Body of pancreas (tissue), 4 donors: ENCODE results near the gene NPHP4. TPM values are rescaled to one million over a fixed set of nuclear protein-coding genes. Genes with fewer than 3 reads are reported as not detected.

Experiments used
- ATAC-seq: fragments of 150-250 bp; one replicate; pipeline ENCODE4 v1.9.1; 2016
- DNase-seq, 4 donors: peaks; one replicate each; pipeline ENCODE4 v3.0.0-alpha.2; 2019
- H3K27ac ChIP-seq, 4 donors: fragments of 200-600 bp; sonication (generic); 1 replicate in 3 of 4; 2 replicates in 1 of 4; pipeline versions ENCODE4 v1.5.1 to v1.6.1; 2016 to 2019; ENCODE audit warnings: mild to moderate bottlenecking in 1 of 4, mixed read lengths in 1 of 4, moderate library complexity in 1 of 4
- H3K27me3 ChIP-seq, 2 donors: fragments of 200-600 bp; sonication (generic); one replicate each; pipeline ENCODE4 v1.6.0; 2016; ENCODE audit warnings: mild to moderate bottlenecking in 1 of 2
- H3K36me3 ChIP-seq, 2 donors: fragments of 200-600 bp; sonication (generic); replicated peaks in 1 of 2; 2 replicates each; pipeline ENCODE4 v1.5.1; 2016; ENCODE audit warnings: low read depth in 2 of 2; ENCODE audit not compliant: insufficient read depth in 1 of 2
- H3K4me1 ChIP-seq: fragments of 200-600 bp; sonication (generic); one replicate; pipeline ENCODE4 v1.6.0; 2016
- H3K4me3 ChIP-seq, 2 donors: fragments of 200-600 bp; sonication (generic); 1 replicate in 1 of 2; 2 replicates in 1 of 2; pipeline ENCODE4 v1.5.1; 2016 to 2019
- H3K9me3 ChIP-seq, 3 donors: fragments of 200-600 bp; sonication (generic); 1 replicate in 2 of 3; 2 replicates in 1 of 3; pipeline ENCODE4 v1.5.1; 2016
- POLR2A ChIP-seq, 3 donors: fragments of 450-650 bp; IDR thresholded peaks; one replicate each; pipeline ENCODE4 v1.6.1; 2016; ENCODE audit warnings: antibody characterized with exemption in 3 of 3, mild to moderate bottlenecking in 2 of 3
- WGBS, 2 donors: methylation state at CpG; one replicate each; pipeline ENCODE4 v1.1.5; 2017; 5-methylcytosine and 5-hydroxymethylcytosine counted together
- intact Hi-C: fragments of 100-400 bp; cut with DNase I; formaldehyde crosslinking; loops from one replicate; pipeline ENCODE4 v1.15.1; 2023
- total RNA-seq, 2 donors: library from RNA; depleted of rRNA; stranded (reverse); fragments of >200 nt; gene quantifications; one replicate each; pipeline ENCODE4 v1.1.0, GENCODE V29; 2016
- TF ChIP-seq, protein P1 (sequence below), 7 experiments: fragments of 450-650 bp in 4 of 7; fragments of 200-600 bp in 3 of 7; sonication (generic) in 3 of 7; IDR thresholded peaks; one replicate each; pipeline ENCODE4 v1.5.1; 2016 to 2019; ENCODE audit warnings: antibody characterized with exemption in 7 of 7

Gene NPHP4
- total RNA-seq, 2 donors from 2014 or later, result 10.4 to 48.5 TPM

DNA sequence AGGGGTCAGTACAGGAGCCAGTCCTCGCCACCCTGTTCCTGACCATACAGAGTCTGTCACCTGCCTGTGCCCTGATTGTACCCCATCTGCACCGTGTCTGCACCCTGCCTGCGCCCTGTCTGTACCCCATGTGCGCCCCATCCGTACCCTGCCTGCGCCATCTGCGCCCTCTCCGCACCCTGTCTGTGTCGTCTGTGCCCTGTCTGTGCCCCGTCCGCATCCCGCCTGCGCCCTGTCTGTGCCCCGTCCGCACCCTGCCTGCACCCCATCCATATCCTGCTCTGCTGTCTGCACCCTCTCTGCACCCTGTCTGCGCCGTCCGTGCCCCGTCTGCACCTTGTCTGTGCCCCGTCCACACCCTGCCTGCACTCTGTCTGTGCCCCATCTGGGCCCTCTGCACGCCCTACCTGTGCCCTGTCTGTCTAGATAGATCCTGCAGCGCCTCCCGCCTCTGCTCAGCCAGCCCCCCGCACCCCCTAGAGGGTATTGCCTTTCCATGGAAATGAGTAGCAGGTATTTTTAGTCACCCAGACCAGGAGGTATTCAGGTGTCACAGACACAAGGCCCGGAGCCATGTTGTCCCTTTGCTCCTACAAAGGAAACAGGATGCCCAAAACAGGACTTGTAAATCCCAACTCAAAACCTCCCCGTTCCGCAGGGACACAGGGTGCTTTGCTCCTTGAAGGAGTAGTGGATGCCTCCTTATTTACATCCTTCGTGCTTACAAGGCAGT, 7.7 kb upstream of the NPHP4 start:
- TF ChIP-seq, protein P1, sequence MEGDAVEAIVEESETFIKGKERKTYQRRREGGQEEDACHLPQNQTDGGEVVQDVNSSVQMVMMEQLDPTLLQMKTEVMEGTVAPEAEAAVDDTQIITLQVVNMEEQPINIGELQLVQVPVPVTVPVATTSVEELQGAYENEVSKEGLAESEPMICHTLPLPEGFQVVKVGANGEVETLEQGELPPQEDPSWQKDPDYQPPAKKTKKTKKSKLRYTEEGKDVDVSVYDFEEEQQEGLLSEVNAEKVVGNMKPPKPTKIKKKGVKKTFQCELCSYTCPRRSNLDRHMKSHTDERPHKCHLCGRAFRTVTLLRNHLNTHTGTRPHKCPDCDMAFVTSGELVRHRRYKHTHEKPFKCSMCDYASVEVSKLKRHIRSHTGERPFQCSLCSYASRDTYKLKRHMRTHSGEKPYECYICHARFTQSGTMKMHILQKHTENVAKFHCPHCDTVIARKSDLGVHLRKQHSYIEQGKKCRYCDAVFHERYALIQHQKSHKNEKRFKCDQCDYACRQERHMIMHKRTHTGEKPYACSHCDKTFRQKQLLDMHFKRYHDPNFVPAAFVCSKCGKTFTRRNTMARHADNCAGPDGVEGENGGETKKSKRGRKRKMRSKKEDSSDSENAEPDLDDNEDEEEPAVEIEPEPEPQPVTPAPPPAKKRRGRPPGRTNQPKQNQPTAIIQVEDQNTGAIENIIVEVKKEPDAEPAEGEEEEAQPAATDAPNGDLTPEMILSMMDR (IDR thresholded peaks at IDR 0.05), result no peak
- no peak for TF ChIP-seq POLR2A (IDR thresholded peaks at IDR 0.05)
- Histone ChIP-seq H3K9me3 (no peaks in the 10 kb centered on the region), H3K27me3 (peaks cover 0 to 7% of the 10 kb centered on the region in 2 donors), H3K4me1 (no peaks in the 10 kb centered on the region), H3K27ac (no peak overlapping the region), H3K4me3 (no peak overlapping the region), H3K36me3 (no peaks in the 10 kb centered on the region)
- ATAC-seq (no peak), DNase-seq (peak in 2 of 4 donors; percentile 3 to 8)
- intact Hi-C loops, result no loop called here
- 88 to 92% methylated on average over 25 to 28 of the region's 28 CpGs for WGBS, 2 donors

DNA sequence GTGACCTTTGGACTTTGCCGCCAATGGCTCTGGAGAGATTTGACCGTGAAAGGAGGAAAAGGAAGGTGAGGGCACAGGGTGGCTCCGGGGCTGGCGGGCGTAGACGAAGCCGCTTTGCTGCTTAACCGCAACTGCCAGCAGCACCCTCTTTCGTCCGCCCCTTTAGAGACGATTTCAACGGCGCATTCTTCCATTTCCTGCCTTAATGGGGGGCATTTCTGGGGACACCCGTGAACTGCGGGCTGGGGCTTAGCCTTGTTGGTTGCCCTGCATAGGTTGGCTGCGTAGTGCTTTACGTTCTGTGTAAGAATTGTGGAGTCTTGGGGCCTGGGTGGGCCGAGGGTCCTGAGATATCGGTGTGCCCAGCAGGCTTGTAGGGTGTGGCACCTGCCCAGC, 6.7 kb upstream of the NPHP4 start:
- no peaks in the 10 kb centered on the region for H3K4me1 ChIP-seq
- no peak for TF ChIP-seq POLR2A (IDR thresholded peaks at IDR 0.05)
- TF ChIP-seq, protein P1 (IDR thresholded peaks at IDR 0.05), result no peak
- DNase-seq (no peak), ATAC-seq (no peak)
- H3K4me3 ChIP-seq, result no peak overlapping the region
- H3K27ac ChIP-seq, result no peak overlapping the region
- whole genome bisulfite sequencing, 2 donors, result 87 to 92% methylated on average over 12 to 19 of the region's 19 CpGs
- no peaks in the 10 kb centered on the region for H3K36me3 ChIP-seq
- H3K9me3 ChIP-seq, result no peaks in the 10 kb centered on the region
- intact Hi-C loops, result no loop called here
- peaks cover 0 to 5% of the 10 kb centered on the region in 2 donors for H3K27me3 ChIP-seq

DNA sequence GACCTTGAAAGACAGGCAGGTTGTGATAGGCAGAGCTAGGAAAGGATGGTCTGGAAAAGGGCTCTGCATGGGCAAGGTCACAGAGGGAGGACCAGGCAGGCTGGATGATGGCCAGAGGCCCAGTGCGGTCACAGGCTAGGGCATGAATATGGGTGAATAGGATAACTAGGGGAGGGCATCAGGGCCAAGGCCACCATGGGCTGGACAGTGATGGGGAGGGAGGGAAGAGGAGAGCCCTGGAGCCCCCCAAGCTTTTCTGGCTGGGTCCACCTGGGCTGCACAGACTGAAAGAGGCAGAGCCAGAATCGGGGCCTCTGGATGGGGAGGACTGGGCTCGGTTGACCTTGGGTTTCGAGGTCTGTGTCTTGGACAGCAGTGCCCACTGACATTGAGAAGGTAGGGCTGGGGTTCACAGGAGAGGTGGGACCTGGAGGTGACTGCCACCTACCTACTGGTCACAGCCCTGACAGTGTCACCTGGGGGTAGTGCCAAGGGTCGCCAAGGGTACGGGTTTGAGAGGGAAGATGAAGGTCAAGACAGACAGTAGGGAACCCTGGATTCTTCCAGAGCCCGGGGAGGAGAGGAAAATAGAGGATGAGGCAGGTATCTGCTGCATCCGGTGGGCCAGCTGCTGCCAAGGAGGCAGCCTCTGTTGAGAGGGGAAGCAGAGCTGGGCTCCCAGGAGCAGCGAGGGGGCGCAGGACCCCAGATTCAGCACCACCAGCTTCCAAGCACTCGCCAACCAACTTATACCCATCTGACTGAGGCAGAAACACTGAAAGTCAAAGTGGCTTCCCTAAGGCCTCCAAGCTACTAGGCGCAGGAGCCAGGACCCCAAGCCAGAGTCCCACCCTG, 6.1 kb upstream of the NPHP4 start:
- intact Hi-C loops, result no loop called here
- no peaks in the 10 kb centered on the region for H3K27me3 ChIP-seq
- H3K4me3 ChIP-seq, result no peak overlapping the region
- no peaks in the 10 kb centered on the region for H3K9me3 ChIP-seq
- 84 to 86% methylated on average over 7 to 12 of the region's 12 CpGs for WGBS, 2 donors
- no peak for DNase-seq
- peaks cover 5% of the 10 kb centered on the region for H3K4me1 ChIP-seq
- no peak for ATAC-seq
- TF ChIP-seq, protein P1 (IDR thresholded peaks at IDR 0.05), result no peak
- no peak for TF ChIP-seq POLR2A (IDR thresholded peaks at IDR 0.05)
- H3K27ac ChIP-seq, result no peak overlapping the region
- no peaks in the 10 kb centered on the region for H3K36me3 ChIP-seq

DNA sequence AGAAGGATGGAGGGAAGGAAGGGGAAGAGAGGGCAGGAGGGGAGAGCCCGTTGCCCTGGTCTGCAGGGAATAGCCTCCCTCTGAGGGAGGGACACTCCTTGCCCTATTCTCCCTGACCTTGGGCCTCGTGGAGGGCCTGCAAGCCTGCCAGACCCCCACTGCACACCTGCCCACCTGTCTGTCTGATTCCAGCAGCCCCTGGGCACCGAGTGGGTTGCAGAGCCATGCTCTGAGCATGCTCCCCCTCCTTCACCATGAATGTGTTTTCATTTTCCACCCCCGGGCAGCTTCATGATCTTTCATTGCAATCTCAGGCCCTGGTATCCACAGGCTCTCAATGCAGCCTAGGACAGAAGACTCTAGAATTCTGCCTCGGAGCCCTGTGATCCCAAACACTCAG, 5.1 kb upstream of the NPHP4 start:
- no peaks in the 10 kb centered on the region for H3K9me3 ChIP-seq
- intact Hi-C loops, result no loop called here
- TF ChIP-seq, protein P1 (IDR thresholded peaks at IDR 0.05), result no peak
- no peak for TF ChIP-seq POLR2A (IDR thresholded peaks at IDR 0.05)
- WGBS, 2 donors, result 45 to 48% methylated on average over 5 of the region's 5 CpGs
- H3K27me3 ChIP-seq, result no peaks in the 10 kb centered on the region
- ATAC-seq (no peak), DNase-seq (no peak)
- H3K27ac ChIP-seq, result no peak overlapping the region
- no peak overlapping the region for H3K4me3 ChIP-seq
- H3K36me3 ChIP-seq, result no peaks in the 10 kb centered on the region
- H3K4me1 ChIP-seq, result peaks cover 9% of the 10 kb centered on the region
